BE2C (cell line): ENCODE results near the gene LLGL1.

Experiments
- DNase-seq: peaks from one replicate; pipeline ENCODE4 v3.0.0-alpha.2; 2020
- H3K27me3 ChIP-seq: fragments of 250-450 bp; sonication (Bioruptor Pico); 2 replicates; pipeline ENCODE4 v1.5.1; 2020; ENCODE audit warnings: mild to moderate bottlenecking
- H3K36me3 ChIP-seq: fragments of 250-450 bp; sonication (Bioruptor Pico); 2 replicates; pipeline ENCODE4 v1.5.1; 2020; ENCODE audit warnings: mild to moderate bottlenecking
- H3K4me1 ChIP-seq: fragments of 250-450 bp; sonication (Bioruptor Pico); 2 replicates; pipeline ENCODE4 v1.5.1; 2020
- H3K4me3 ChIP-seq: 2 replicates; pipeline ENCODE4 v1.5.1; 2011; ENCODE audit warnings: low read depth, low read length
- H3K9me3 ChIP-seq: fragments of 250-450 bp; sonication (Bioruptor Pico); 2 replicates; pipeline ENCODE4 v1.5.1; 2020
- CTCF ChIP-seq: IDR thresholded peaks from 2 replicates; pipeline ENCODE4 v1.5.1; 2012; ENCODE audit warnings: mild to moderate bottlenecking, low read depth, low read length

LLGL1 gene

GRCh38 chr17:18257268-18257981 lies 32.0 kb downstream of the LLGL1 start:
- Histone ChIP-seq H3K36me3 (no peaks in the 10 kb centered on the region), H3K9me3 (no peaks in the 10 kb centered on the region), H3K4me3 (peak overlapping the region; percentile 70), H3K27me3 (no peaks in the 10 kb centered on the region), H3K4me1 (no peaks in the 10 kb centered on the region; the same call in 1 of the 2 replicates)
- DNase-seq = peak; percentile 20
- TF ChIP-seq CTCF = no peak

GRCh38 chr17:18257982-18258355 lies 32.5 kb downstream of the LLGL1 start:
- Histone ChIP-seq H3K27me3 (no peaks in the 10 kb centered on the region), H3K36me3 (no peaks in the 10 kb centered on the region), H3K4me1 (no peaks in the 10 kb centered on the region; the same call in 1 of the 2 replicates), H3K4me3 (peak overlapping the region; percentile 70), H3K9me3 (no peaks in the 10 kb centered on the region)
- DNase-seq = peak; percentile 41
- no peak for TF ChIP-seq CTCF

GRCh38 chr17:18258356-18259038 lies 33.1 kb downstream of the LLGL1 start, which contains the start of gene FLII:
Gene FLII, minus strand, starts transcription at chr17:18258738. Its CDS starts 48 bp downstream, at chr17:18258690.
- Histone ChIP-seq H3K9me3 (no peaks in the 10 kb centered on the region), H3K4me1 (no peaks in the 10 kb centered on the region; the same call in 1 of the 2 replicates), H3K4me3 (peak within 1 kb of the TSS; percentile 70), H3K36me3 (no peaks in the 10 kb centered on the region), H3K27me3 (no peaks in the 10 kb centered on the region)
- no peak for TF ChIP-seq CTCF
- peak; percentile 30 for DNase-seq

- Histone ChIP-seq H3K4me3 (peak overlapping the region; percentile 68), H3K27me3 (no peaks in the 10 kb centered on the region), H3K9me3 (no peaks in the 10 kb centered on the region), H3K4me1 (no peaks in the 10 kb centered on the region; the same call in 1 of the 2 replicates), H3K36me3 (no peaks in the 10 kb centered on the region)
- DNase-seq = no peak
- no peak for TF ChIP-seq CTCF
Observed at GRCh38 chr17:18259621-18260331, 34.3 kb downstream of the LLGL1 start.

GRCh38 chr17:18260332-18261145 lies 35.1 kb downstream of the LLGL1 start, which contains the start of gene MIEF2:
Gene MIEF2, plus strand, starts transcription at chr17:18260662. Its CDS starts 2,059 bp downstream, at chr17:18262721.
- TF ChIP-seq CTCF = no peak
- Histone ChIP-seq H3K36me3 (no peaks in the 10 kb centered on the region), H3K27me3 (no peaks in the 10 kb centered on the region), H3K4me1 (no peaks in the 10 kb centered on the region; the same call in 1 of the 2 replicates), H3K9me3 (no peaks in the 10 kb centered on the region), H3K4me3 (peak within 1 kb of the TSS; percentile 68)
- peak; percentile 87 for DNase-seq
